Esophagus muscularis mucosa (tissue), 4 donors: ENCODE results near the gene GNG7. TPM values are rescaled to one million over a fixed set of nuclear protein-coding genes. Genes with fewer than 3 reads are reported as not detected.

ENCODE experiments used
- DNase-seq: peaks from one replicate; pipeline ENCODE4 v3.0.0-alpha.2; 2017; ENCODE audit errors: extremely low spot score
- H3K27ac ChIP-seq, 4 donors: fragments of 200-600 bp; sonication (generic); replicated peaks in 1 of 4; 1 replicate in 3 of 4; 2 replicates in 1 of 4; pipeline ENCODE4 v1.5.1; 2016 to 2019; ENCODE audit warnings: mild to moderate bottlenecking in 1 of 4
- H3K27me3 ChIP-seq, 4 donors: fragments of 200-600 bp; sonication (generic); one replicate each; pipeline versions ENCODE4 v1.5.1 to v1.6.0; 2016 to 2019
- H3K36me3 ChIP-seq, 4 donors: fragments of 200-600 bp; sonication (generic); one replicate each; pipeline ENCODE4 v1.5.1; 2016 to 2019
- H3K4me1 ChIP-seq, 4 donors: fragments of 200-600 bp; sonication (generic); one replicate each; pipeline ENCODE4 v1.5.1; 2016 to 2019
- H3K4me3 ChIP-seq, 4 donors: fragments of 200-600 bp; sonication (generic); 1 replicate in 2 of 4; 2 replicates in 2 of 4; pipeline ENCODE4 v1.5.1; 2016 to 2019; ENCODE audit warnings: mild to moderate bottlenecking in 4 of 4, moderate library complexity in 1 of 4
- H3K9me3 ChIP-seq, 4 donors: fragments of 200-600 bp; sonication (generic); 1 replicate in 3 of 4; 2 replicates in 1 of 4; pipeline ENCODE4 v1.5.1; 2016 to 2019
- EP300 ChIP-seq: sonication (generic); formaldehyde crosslinking; IDR thresholded peaks from one replicate; pipeline ENCODE4 v1.6.1; 2017; ENCODE audit warnings: antibody characterized with exemption
- POLR2A ChIP-seq: fragments of 450-650 bp; IDR thresholded peaks from one replicate; pipeline ENCODE4 v1.6.1; 2017; ENCODE audit warnings: antibody characterized with exemption, moderate library complexity, mild to moderate bottlenecking, low read depth
- POLR2AphosphoS5 ChIP-seq, 2 donors: sonication (generic); formaldehyde crosslinking; IDR thresholded peaks; one replicate each; pipeline ENCODE4 v1.6.1; 2017; ENCODE audit warnings: antibody characterized with exemption in 2 of 2
- WGBS: methylation state at CpG from one replicate; pipeline ENCODE4 v1.1.5; 2018; 5-methylcytosine and 5-hydroxymethylcytosine counted together
- intact Hi-C: fragments of 100-400 bp; cut with DNase I; formaldehyde crosslinking; loops from one replicate; pipeline ENCODE4 v1.15.1; 2023
- total RNA-seq, 4 donors: library from RNA; depleted of rRNA; stranded (reverse); fragments of >200 nt; gene quantifications; one replicate each; pipeline versions ENCODE4 v1.1.0 to v1.2.1, GENCODE V29; 2016
- TF ChIP-seq, protein P1 (sequence below), 3 experiments: fragments of 200-600 bp in 2 of 3; fragments of 450-650 bp in 1 of 3; sonication (generic) in 2 of 3; IDR thresholded peaks; one replicate each; pipeline ENCODE4 v1.5.1; 2017 to 2019; ENCODE audit warnings: antibody characterized with exemption in 3 of 3, mild to moderate bottlenecking in 2 of 3, moderate library complexity in 1 of 3

GNG7 gene
- total RNA-seq, 4 donors from 2014 or later: 6.3 to 18.8 (median 13.0) TPM

GRCh38 chr19:2638417-2638940 lies 64.0 kb downstream of the GNG7 start:
- H3K36me3 ChIP-seq: no peaks in the 10 kb centered on the region
- TF ChIP-seq POLR2A: no peak
- TF ChIP-seq, protein P1, sequence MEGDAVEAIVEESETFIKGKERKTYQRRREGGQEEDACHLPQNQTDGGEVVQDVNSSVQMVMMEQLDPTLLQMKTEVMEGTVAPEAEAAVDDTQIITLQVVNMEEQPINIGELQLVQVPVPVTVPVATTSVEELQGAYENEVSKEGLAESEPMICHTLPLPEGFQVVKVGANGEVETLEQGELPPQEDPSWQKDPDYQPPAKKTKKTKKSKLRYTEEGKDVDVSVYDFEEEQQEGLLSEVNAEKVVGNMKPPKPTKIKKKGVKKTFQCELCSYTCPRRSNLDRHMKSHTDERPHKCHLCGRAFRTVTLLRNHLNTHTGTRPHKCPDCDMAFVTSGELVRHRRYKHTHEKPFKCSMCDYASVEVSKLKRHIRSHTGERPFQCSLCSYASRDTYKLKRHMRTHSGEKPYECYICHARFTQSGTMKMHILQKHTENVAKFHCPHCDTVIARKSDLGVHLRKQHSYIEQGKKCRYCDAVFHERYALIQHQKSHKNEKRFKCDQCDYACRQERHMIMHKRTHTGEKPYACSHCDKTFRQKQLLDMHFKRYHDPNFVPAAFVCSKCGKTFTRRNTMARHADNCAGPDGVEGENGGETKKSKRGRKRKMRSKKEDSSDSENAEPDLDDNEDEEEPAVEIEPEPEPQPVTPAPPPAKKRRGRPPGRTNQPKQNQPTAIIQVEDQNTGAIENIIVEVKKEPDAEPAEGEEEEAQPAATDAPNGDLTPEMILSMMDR (IDR thresholded peaks at IDR 0.05): no peak
- no peak overlapping the region for H3K4me3 ChIP-seq
- peaks cover 22 to 27% (median 26%) of the 10 kb centered on the region in 4 donors for H3K4me1 ChIP-seq
- no peaks in the 10 kb centered on the region for H3K9me3 ChIP-seq
- DNase-seq: no peak
- WGBS: 34% methylated on average over 3 of the region's 3 CpGs
- H3K27me3 ChIP-seq: no peaks in the 10 kb centered on the region
- H3K27ac ChIP-seq: peak overlapping the region in 1 of 4 donors; percentile 69
- intact Hi-C loops: no loop called here

- 38% methylated on average over 23 of the region's 37 CpGs for WGBS
- intact Hi-C loops: no loop called here
- DNase-seq: no peak
- H3K27ac ChIP-seq: peak overlapping the region in 1 of 4 donors; percentile 34
- H3K9me3 ChIP-seq: no peaks in the 10 kb centered on the region
- peaks cover 22 to 30% (median 27%) of the 10 kb centered on the region in 4 donors for H3K4me1 ChIP-seq
- no peaks in the 10 kb centered on the region for H3K27me3 ChIP-seq
- H3K4me3 ChIP-seq: peak overlapping the region in 3 of 4 donors; percentile 1 to 24 (median 21)
- no peaks in the 10 kb centered on the region for H3K36me3 ChIP-seq
- TF ChIP-seq POLR2AphosphoS5 (IDR thresholded peaks at IDR 0.05) (peak; percentile 14 to 18), POLR2A (no peak)
- TF ChIP-seq, protein P1 (IDR thresholded peaks at IDR 0.05): peak; percentile 85 to 96 (median 94)
Measured at GRCh38 chr19:2636897-2637683, 65.4 kb downstream of the GNG7 start.

DNA sequence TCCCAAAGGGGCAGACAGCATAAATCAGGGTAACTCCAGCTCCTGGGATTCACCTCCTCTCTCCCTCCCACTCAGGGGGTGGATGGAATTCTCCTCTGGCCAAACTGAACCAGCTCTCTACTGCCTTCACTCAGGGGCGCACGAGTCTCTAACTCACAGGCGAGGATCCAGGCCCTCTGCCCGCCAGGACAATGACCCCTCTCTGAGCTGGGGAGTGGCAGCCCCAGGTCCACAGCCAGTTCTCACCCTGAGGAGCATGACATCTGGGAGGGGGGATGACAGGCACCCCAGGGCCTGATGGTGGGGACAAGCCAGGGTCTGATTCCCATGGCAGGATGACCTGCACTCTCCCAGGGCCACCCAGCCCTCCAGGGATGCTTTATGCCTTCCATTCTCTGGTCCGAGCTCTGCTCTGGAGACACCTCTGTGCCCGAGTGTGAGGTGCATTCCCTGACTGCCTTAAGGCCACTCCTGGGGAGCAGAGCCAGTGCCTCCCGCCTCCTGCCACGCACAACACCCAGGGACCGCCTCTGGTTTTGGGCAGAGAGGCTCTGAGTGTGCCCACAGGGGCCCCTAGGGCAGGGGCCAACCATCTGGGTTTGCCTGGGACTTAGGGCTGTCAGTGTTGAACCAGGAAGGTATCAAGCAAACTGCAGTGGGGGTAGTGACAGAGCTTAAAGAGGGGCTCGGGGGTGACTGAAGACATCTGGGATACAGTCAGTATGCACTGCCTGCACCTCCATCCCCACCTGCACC lies 66.2 kb downstream of the GNG7 start:
- Histone ChIP-seq H3K4me3 (no peak overlapping the region), H3K9me3 (peaks cover 0 to under 1% (median 0%) of the 10 kb centered on the region in 4 donors), H3K27me3 (no peaks in the 10 kb centered on the region), H3K4me1 (peaks cover 22 to 30% (median 27%) of the 10 kb centered on the region in 4 donors), H3K27ac (no peak overlapping the region), H3K36me3 (no peaks in the 10 kb centered on the region)
- no peak for DNase-seq
- 90% methylated on average over 3 of the region's 10 CpGs for WGBS
- no peak for TF ChIP-seq POLR2AphosphoS5 (IDR thresholded peaks at IDR 0.05)
- TF ChIP-seq, protein P1 (IDR thresholded peaks at IDR 0.05): no peak
- intact Hi-C loops: no loop called here

DNA sequence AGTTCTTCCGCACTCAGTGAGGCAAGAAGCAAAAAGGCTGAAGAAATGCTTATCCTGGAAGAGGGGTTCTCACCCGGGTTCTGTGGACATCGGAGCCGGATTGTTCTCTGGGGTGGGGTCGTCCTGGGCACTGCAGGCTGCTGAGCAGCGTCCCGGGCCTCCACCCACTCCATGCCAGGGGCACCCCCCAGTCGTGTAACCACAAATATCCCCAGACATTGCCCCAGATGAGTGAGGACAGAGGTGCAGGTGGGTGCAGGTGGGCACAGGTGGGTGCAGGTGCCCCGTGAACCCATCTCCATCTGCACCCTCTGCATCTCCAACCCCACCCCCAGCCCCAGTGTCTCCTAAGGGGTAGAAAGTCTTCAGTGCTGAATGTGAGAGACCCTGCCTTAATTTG lies 67.5 kb downstream of the GNG7 start:
- no peak overlapping the region for H3K4me3 ChIP-seq
- peaks cover 0 to 12% (median 6%) of the 10 kb centered on the region in 4 donors for H3K9me3 ChIP-seq
- intact Hi-C loops: no loop called here
- WGBS: 78% methylated on average over 9 of the region's 9 CpGs
- peaks cover 22 to 30% (median 27%) of the 10 kb centered on the region in 4 donors for H3K4me1 ChIP-seq
- peak overlapping the region in 2 of 4 donors; percentile 29 to 54 for H3K27ac ChIP-seq
- no peaks in the 10 kb centered on the region for H3K36me3 ChIP-seq
- DNase-seq: no peak
- TF ChIP-seq POLR2AphosphoS5 (IDR thresholded peaks at IDR 0.05): no peak
- TF ChIP-seq EP300: no peak
- TF ChIP-seq, protein P1 (IDR thresholded peaks at IDR 0.05): no peak
- TF ChIP-seq POLR2A: no peak
- H3K27me3 ChIP-seq: no peaks in the 10 kb centered on the region
